HCT116 (cell line): ENCODE measurements around the gene SLC39A10. TPM values are rescaled to one million over a fixed set of nuclear protein-coding genes. Genes with fewer than 3 reads are reported as not detected.

Experiments used
- ATAC-seq: fragments of 200-7000 bp; cut with Tn5 transposase; 2 replicates; pipeline ENCODE4 v1.9.1; 2020; ENCODE audit warnings: mild to moderate bottlenecking, moderate library complexity
- BruUV-seq: library from RNA; stranded (reverse); fragments of 400-500 nt; replicated peaks from 2 replicates; lab custom pipeline; 2021; lab: Mats Ljungman, UMichigan
- CTCF ChIA-PET: fragments of 300-600 bp; sonication (Branson Sonifier 250); formaldehyde crosslinking; loops from one replicate; lab custom pipeline; 2021; ENCODE audit warnings: antibody characterized with exemption; lab: Charles Lee
- POLR2A ChIA-PET: fragments of 300-600, 350-600 bp; sonication (Branson Sonifier 250); formaldehyde crosslinking; loops from one replicate; lab custom pipeline; 2021; ENCODE audit warnings: antibody characterized with exemption; lab: Charles Lee
- RAD21 ChIA-PET, 2 experiments: fragments of 300-600 bp; sonication (Branson Sonifier 250); formaldehyde crosslinking; loops; one replicate each; lab custom pipeline; 2023; ENCODE audit warnings: low total read pairs in 2 of 2; ENCODE audit not compliant: uncharacterized antibody in 2 of 2, unreplicated experiment in 2 of 2, low non-redundant PET in 1 of 2; lab: Charles Lee
- DNase-seq: peaks from one replicate; pipeline ENCODE4 v3.0.0-alpha.2; 2010; ENCODE audit warnings: low read depth, low spot score
- H2AFZ ChIP-seq: fragments of 200-600 bp; shearing (Covaris generic), sonication (generic); 2 replicates; pipeline ENCODE4 v1.6.1; 2017; ENCODE audit warnings: low read depth, mixed run types, mixed read lengths, antibody characterized with exemption, low read length; ENCODE audit not compliant: poor library complexity, severe bottlenecking
- H3K27ac ChIP-seq: 2 replicates; pipeline ENCODE4 v1.5.1; 2012; ENCODE audit warnings: low read depth, low read length
- H3K27me3 ChIP-seq: fragments of 200-600 bp; sonication (generic); 2 replicates; pipeline ENCODE4 v1.6.1; 2016; ENCODE audit warnings: mixed run types, low read length, mixed read lengths; ENCODE audit not compliant: insufficient read depth
- H3K36me3 ChIP-seq, 2 experiments: fragments of 200-500 bp in 1 of 2; fragments of 200-600 bp in 1 of 2; sonication (Bioruptor generic) in 1 of 2; sonication (generic) in 1 of 2; 2 replicates each; pipeline versions ENCODE4 v1.5.1 to v1.6.1; 2014 to 2016; ENCODE audit warnings: low read length in 2 of 2, inconsistent platforms in 1 of 2, mixed read lengths in 1 of 2, mixed run types in 1 of 2; ENCODE audit not compliant: insufficient read depth in 2 of 2, control insufficient read depth in 1 of 2
- H3K4me1 ChIP-seq, 2 experiments: fragments of 200-600 bp in 1 of 2; sonication (generic) in 1 of 2; 2 replicates each; pipeline versions ENCODE4 v1.5.1 to v1.6.1; 2012 to 2017; ENCODE audit warnings: low read length in 2 of 2, inconsistent platforms in 1 of 2, mild to moderate bottlenecking in 1 of 2, mixed read lengths in 1 of 2, mixed run types in 1 of 2, moderate library complexity in 1 of 2; ENCODE audit not compliant: insufficient read depth in 2 of 2, control insufficient read depth in 1 of 2
- H3K4me2 ChIP-seq: fragments of 200-600 bp; sonication (generic); 2 replicates; pipeline ENCODE4 v1.6.1; 2017; ENCODE audit warnings: mixed run types, low read length, mixed read lengths
- H3K4me3 ChIP-seq, 2 experiments: fragments of 200-600 bp in 1 of 2; sonication (generic) in 1 of 2; replicated peaks in 1 of 2; 2 replicates each; pipeline ENCODE4 v1.5.1; 2011 to 2016; ENCODE audit warnings: low read length in 2 of 2, control low read depth in 1 of 2, low read depth in 1 of 2, mild to moderate bottlenecking in 1 of 2, mixed read lengths in 1 of 2, mixed run types in 1 of 2
- H3K79me2 ChIP-seq: fragments of 200-600 bp; sonication (generic); 2 replicates; pipeline ENCODE4 v1.6.1; 2017; ENCODE audit warnings: mild to moderate bottlenecking, mixed run types, low read length, moderate library complexity, mixed read lengths; ENCODE audit not compliant: insufficient read depth
- H3K9ac ChIP-seq: fragments of 200-600 bp; sonication (generic); 2 replicates; pipeline ENCODE4 v1.6.1; 2016; ENCODE audit warnings: low read length, mixed read lengths
- H3K9me2 ChIP-seq: fragments of 200-600 bp; sonication (generic), shearing (Covaris generic); 2 replicates; pipeline ENCODE4 v1.6.1; 2017; ENCODE audit warnings: mixed run types, mild to moderate bottlenecking, moderate library complexity; ENCODE audit not compliant: insufficient read depth
- H3K9me3 ChIP-seq, 2 experiments: fragments of 200-500 bp in 1 of 2; fragments of 200-600 bp in 1 of 2; sonication (Bioruptor generic) in 1 of 2; sonication (generic) in 1 of 2; 2 replicates each; pipeline ENCODE4 v1.6.1; 2014 to 2017; ENCODE audit warnings: low read length in 2 of 2, mixed read lengths in 2 of 2, inconsistent platforms in 1 of 2, low read depth in 1 of 2, mild to moderate bottlenecking in 1 of 2, mixed run types in 1 of 2, moderate library complexity in 1 of 2; ENCODE audit not compliant: control insufficient read depth in 1 of 2, insufficient read depth in 1 of 2
- H4K20me1 ChIP-seq: fragments of 200-600 bp; sonication (generic), shearing (Covaris generic); 2 replicates; pipeline ENCODE4 v1.6.1; 2017; ENCODE audit warnings: mixed run types, mild to moderate bottlenecking, moderate library complexity; ENCODE audit not compliant: insufficient read depth
- ATF3 ChIP-seq: IDR thresholded peaks from 2 replicates; pipeline ENCODE4 v1.6.1; 2012
- CBX3 ChIP-seq: IDR thresholded peaks from 2 replicates; pipeline ENCODE4 v1.6.1; 2012; ENCODE audit warnings: low read depth
- CEBPB ChIP-seq: IDR thresholded peaks from 2 replicates; pipeline ENCODE4 v1.6.1; 2012; ENCODE audit warnings: low read depth
- CTCF ChIP-seq, 3 experiments: fragments of 200-600 bp in 1 of 3; sonication (generic) in 1 of 3; IDR thresholded peaks in 2 of 3; conservative IDR thresholded peaks in 1 of 3; 2 replicates each; pipeline ENCODE4 v1.5.1; 2012 to 2017; ENCODE audit warnings: low read depth in 2 of 3, low read length in 2 of 3, antibody characterized with exemption in 1 of 3, borderline replicate concordance in 1 of 3, control low read depth in 1 of 3, mild to moderate bottlenecking in 1 of 3, mixed read lengths in 1 of 3, mixed run types in 1 of 3, moderate library complexity in 1 of 3; ENCODE audit not compliant: insufficient read depth in 1 of 3
- EGR1 ChIP-seq: IDR thresholded peaks from 2 replicates; pipeline ENCODE4 v1.6.1; 2012; ENCODE audit warnings: low read depth
- ELF1 ChIP-seq: IDR thresholded peaks from 2 replicates; pipeline ENCODE4 v1.6.1; 2012; ENCODE audit warnings: low read depth, borderline replicate concordance
- EZH2 ChIP-seq: fragments of 200-600 bp; sonication (generic); IDR thresholded peaks from 2 replicates; pipeline ENCODE4 v1.6.1; 2017; ENCODE audit warnings: antibody characterized with exemption, mixed run types
- EZH2phosphoT487 ChIP-seq: fragments of 200-600 bp; IDR thresholded peaks from 2 replicates; pipeline ENCODE4 v1.6.1; 2018; ENCODE audit warnings: antibody characterized with exemption, borderline replicate concordance
- JUND ChIP-seq: IDR thresholded peaks from 2 replicates; pipeline ENCODE4 v1.6.1; 2012
- MAX ChIP-seq: IDR thresholded peaks from 2 replicates; pipeline ENCODE4 v1.6.1; 2012
- POLR2A ChIP-seq: IDR thresholded peaks from 2 replicates; pipeline ENCODE4 v1.7.0; 2011; ENCODE audit warnings: borderline replicate concordance; ENCODE audit not compliant: insufficient read depth, insufficient read length; ENCODE audit errors: extremely low read depth
- POLR2AphosphoS5 ChIP-seq: IDR thresholded peaks from 2 replicates; pipeline ENCODE4 v1.6.1; 2011; ENCODE audit warnings: mild to moderate bottlenecking, low read depth, low read length, moderate library complexity
- RAD21 ChIP-seq: IDR thresholded peaks from 2 replicates; pipeline ENCODE4 v1.6.1; 2012; ENCODE audit warnings: low read depth, mild to moderate bottlenecking
- REST ChIP-seq: IDR thresholded peaks from 2 replicates; pipeline ENCODE4 v1.6.1; 2012; ENCODE audit warnings: low read depth
- SP1 ChIP-seq: IDR thresholded peaks from 2 replicates; pipeline ENCODE4 v1.6.1; 2012; ENCODE audit warnings: low read depth
- SRF ChIP-seq: IDR thresholded peaks from 2 replicates; pipeline ENCODE4 v1.6.1; 2012; ENCODE audit warnings: low read depth
- TCF7L2 ChIP-seq: IDR thresholded peaks from 2 replicates; pipeline ENCODE4 v1.7.0; 2011; ENCODE audit warnings: borderline replicate concordance, inconsistent platforms; ENCODE audit not compliant: insufficient read depth, insufficient read length; ENCODE audit errors: extremely low read depth
- ZBTB33 ChIP-seq: IDR thresholded peaks from 2 replicates; pipeline ENCODE4 v1.6.1; 2011; ENCODE audit warnings: mild to moderate bottlenecking, low read length, moderate library complexity; ENCODE audit not compliant: insufficient replicate concordance; ENCODE audit errors: extremely low read depth
- ZFX ChIP-seq: fragments of 450-650 bp; IDR thresholded peaks from 2 replicates; pipeline ENCODE4 v1.6.1; 2017
- ZNF274 ChIP-seq: fragments of 200-500 bp; sonication (Bioruptor generic); IDR thresholded peaks from 2 replicates; pipeline ENCODE4 v1.6.1; 2014; ENCODE audit warnings: mild to moderate bottlenecking, low read depth, low read length, inconsistent platforms
- intact Hi-C: fragments of 100-400 bp; cut with micrococcal nuclease; formaldehyde crosslinking; loops from 2 replicates; pipeline ENCODE4 v1.10.0; 2022
- total RNA-seq: library from RNA; stranded (reverse); gene quantifications from one replicate; pipeline ENCODE4 v1.2.1, GENCODE V29; 2021; ENCODE audit not compliant: unreplicated experiment

SLC39A10 gene
- total RNA-seq, 1 experiment from 2014 or later = 59.0 TPM

- ChIA-PET RAD21 (no interaction called here), POLR2A (interaction anchor here (1.4 kb wide), 1 partner anchor 24 kb away, joined by 4 read pairs; the partner anchor contains the start of gene SLC39A10), CTCF (no interaction called here)
- Histone ChIP-seq H3K4me3 (no peak overlapping the region), H3K9me2 (no peaks in the 10 kb centered on the region), H3K9ac (no peak overlapping the region), H3K4me2 (no peak overlapping the region), H3K27ac (no peak overlapping the region), H3K36me3 (no peaks in the 10 kb centered on the region), H3K9me3 (no peaks in the 10 kb centered on the region), H4K20me1 (no peaks in the 10 kb centered on the region), H2AFZ (no peak overlapping the region), H3K27me3 (no peaks in the 10 kb centered on the region), H3K4me1 (peaks cover 0 to 5% of the 10 kb centered on the region in 2 experiments; a peak in 2 of 4 replicates), H3K79me2 (no peaks in the 10 kb centered on the region)
- no peak for ATAC-seq
- BruUV-seq = no TSS peak
- DNase-seq = no peak
- intact Hi-C loops = no loop called here
- TF ChIP-seq JUND (no peak), REST (no peak), SP1 (no peak), CEBPB (no peak), EZH2phosphoT487 (no peak), POLR2AphosphoS5 (no peak), MAX (no peak), ELF1 (no peak), ATF3 (no peak), EGR1 (no peak), ZBTB33 (no peak), SRF (no peak), CBX3 (no peak), POLR2A (no peak), ZFX (no peak), ZNF274 (no peak), RAD21 (no peak), EZH2 (no peak), CTCF (IDR thresholded peaks at IDR 0.05 in 2 of 3, conservative IDR thresholded peaks at IDR 0.05 in 1 of 3; ENCODE audit: borderline replicate concordance in 1 of 3, insufficient read depth in 1 of 3, low read depth in 2 of 3, low read length in 2 of 3) (no peak), TCF7L2 (no peak)
Observed at GRCh38 chr2:195632856-195633572, 24.0 kb upstream of the SLC39A10 start.
